Measurements from ENCODE around the gene MTARC1.

DNA sequence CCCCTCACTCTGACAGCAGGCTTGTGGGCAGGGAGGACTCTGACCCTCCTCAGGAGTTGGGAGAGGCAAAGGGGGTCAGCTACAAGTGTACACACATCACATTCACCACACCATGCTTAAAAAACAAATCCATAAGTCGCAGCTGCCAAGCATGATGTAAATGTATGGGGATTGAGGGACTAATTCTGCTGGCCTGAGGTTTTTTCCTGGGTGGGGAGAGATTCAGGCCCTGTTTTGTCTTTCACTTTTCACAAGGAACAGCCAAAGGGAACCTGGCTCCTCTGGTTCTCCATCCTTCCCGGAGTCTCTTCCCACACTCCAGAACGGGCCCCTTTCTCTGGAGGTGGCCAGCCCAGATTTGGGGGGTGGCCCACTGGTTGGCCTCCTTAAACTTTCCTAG lies 39.9 kb upstream of the MTARC1 start:
- TF ChIP-seq CTCF (IDR thresholded peaks at IDR 0.05 in 2 of 3, conservative IDR thresholded peaks at IDR 0.05 in 1 of 3; ENCODE audit: insufficient read depth in 2 of 3, low read depth in 1 of 3, low read length in 3 of 3), result no peak
- TF ChIP-seq ZNF143 (CRISPR knock-in tag; IDR thresholded peaks at IDR 0.05), result no peak
- no peak for TF ChIP-seq RNF2 (IDR thresholded peaks at IDR 0.05)
